ENCODE data around the gene OR51B4.
"Not testable (repeated sequence)": the region's sequence is repeated elsewhere in the genome, so short reads cannot be mapped to it uniquely, and the experiment has no call there.

OR51B4 gene

GRCh38 chr11:5294342-5294995 lies 7.3 kb downstream of the OR51B4 start:
- H3K9me3 ChIP-seq (ENCODE audit: control insufficient read depth, low read length); H3K27ac ChIP-seq (ENCODE audit: low read depth, low read length, severe bottlenecking); H3K36me3 ChIP-seq (ENCODE audit: control insufficient read depth, insufficient read depth, low read length); H3K4me1 ChIP-seq (ENCODE audit: control insufficient read depth, insufficient read depth, low read length, poor library complexity, severe bottlenecking); H3K4me3 ChIP-seq (ENCODE audit: extremely low read depth, insufficient read depth, low read length, poor library complexity, severe bottlenecking): not testable (repeated sequence)
- 95 to 96% methylated on average over 29 to 38 of the region's 41 CpGs for WGBS, 2 experiments (ENCODE audit: insufficient coverage in 2 of 2)

GRCh38 chr11:5293028-5293427 lies 8.7 kb downstream of the OR51B4 start:
- Histone ChIP-seq H3K27ac (ENCODE audit: low read depth, low read length, severe bottlenecking) (no peak overlapping the region), H3K9me3 (ENCODE audit: control insufficient read depth, low read length) (no peaks in the 10 kb centered on the region), H3K4me3 (ENCODE audit: extremely low read depth, insufficient read depth, low read length, poor library complexity, severe bottlenecking) (no peak overlapping the region), H3K36me3 (ENCODE audit: control insufficient read depth, insufficient read depth, low read length) (no peaks in the 10 kb centered on the region), H3K4me1 (ENCODE audit: control insufficient read depth, insufficient read depth, low read length, poor library complexity, severe bottlenecking) (no peaks in the 10 kb centered on the region)
- WGBS, 2 experiments (ENCODE audit: insufficient coverage in 2 of 2): 86 to 99% methylated on average over 8 of the region's 8 CpGs

GRCh38 chr11:5291207-5291838 lies 10.4 kb downstream of the OR51B4 start:
- no CpG with 5 or more reads among the region's 1 CpG for WGBS, 2 experiments (ENCODE audit: insufficient coverage in 2 of 2)
- H3K4me3 ChIP-seq (ENCODE audit: extremely low read depth, insufficient read depth, low read length, poor library complexity, severe bottlenecking): no peak overlapping the region
- no peaks in the 10 kb centered on the region for H3K4me1 ChIP-seq (ENCODE audit: control insufficient read depth, insufficient read depth, low read length, poor library complexity, severe bottlenecking)
- no peaks in the 10 kb centered on the region for H3K36me3 ChIP-seq (ENCODE audit: control insufficient read depth, insufficient read depth, low read length)
- H3K9me3 ChIP-seq (ENCODE audit: control insufficient read depth, low read length): no peaks in the 10 kb centered on the region
- H3K27ac ChIP-seq (ENCODE audit: low read depth, low read length, severe bottlenecking): no peak overlapping the region

GRCh38 chr11:5290106-5290505 lies 11.6 kb downstream of the OR51B4 start:
- H3K27ac ChIP-seq (ENCODE audit: low read depth, low read length, severe bottlenecking): no peak overlapping the region
- H3K4me3 ChIP-seq (ENCODE audit: extremely low read depth, insufficient read depth, low read length, poor library complexity, severe bottlenecking): no peak overlapping the region
- WGBS, 2 experiments (ENCODE audit: insufficient coverage in 2 of 2): no CpG with 5 or more reads among the region's 1 CpG
- no peaks in the 10 kb centered on the region for H3K36me3 ChIP-seq (ENCODE audit: control insufficient read depth, insufficient read depth, low read length)
- no peaks in the 10 kb centered on the region for H3K4me1 ChIP-seq (ENCODE audit: control insufficient read depth, insufficient read depth, low read length, poor library complexity, severe bottlenecking)
- H3K9me3 ChIP-seq (ENCODE audit: control insufficient read depth, low read length): no peaks in the 10 kb centered on the region

- H3K27ac ChIP-seq (ENCODE audit: low read depth, low read length, severe bottlenecking): no peak overlapping the region
- no peak overlapping the region for H3K4me3 ChIP-seq (ENCODE audit: extremely low read depth, insufficient read depth, low read length, poor library complexity, severe bottlenecking)
- no peaks in the 10 kb centered on the region for H3K36me3 ChIP-seq (ENCODE audit: control insufficient read depth, insufficient read depth, low read length)
- H3K4me1 ChIP-seq (ENCODE audit: control insufficient read depth, insufficient read depth, low read length, poor library complexity, severe bottlenecking): no peaks in the 10 kb centered on the region
- H3K9me3 ChIP-seq (ENCODE audit: control insufficient read depth, low read length): no peaks in the 10 kb centered on the region
Observed at GRCh38 chr11:5289696-5290095, 12.1 kb downstream of the OR51B4 start.

- Histone ChIP-seq H3K4me3 (ENCODE audit: extremely low read depth, insufficient read depth, low read length, poor library complexity, severe bottlenecking) (no peak overlapping the region), H3K27ac (ENCODE audit: low read depth, low read length, severe bottlenecking) (no peak overlapping the region), H3K36me3 (ENCODE audit: control insufficient read depth, insufficient read depth, low read length) (no peaks in the 10 kb centered on the region), H3K4me1 (ENCODE audit: control insufficient read depth, insufficient read depth, low read length, poor library complexity, severe bottlenecking) (no peaks in the 10 kb centered on the region), H3K9me3 (ENCODE audit: control insufficient read depth, low read length) (no peaks in the 10 kb centered on the region)
- 83 to 100% methylated on average over 3 to 5 of the region's 6 CpGs for WGBS, 2 experiments (ENCODE audit: insufficient coverage in 2 of 2)
Observed at GRCh38 chr11:5288906-5289550, 12.7 kb downstream of the OR51B4 start.

- Histone ChIP-seq H3K36me3 (ENCODE audit: control insufficient read depth, insufficient read depth, low read length) (no peaks in the 10 kb centered on the region), H3K4me3 (ENCODE audit: extremely low read depth, insufficient read depth, low read length, poor library complexity, severe bottlenecking) (no peak overlapping the region), H3K27ac (ENCODE audit: low read depth, low read length, severe bottlenecking) (no peak overlapping the region), H3K4me1 (ENCODE audit: control insufficient read depth, insufficient read depth, low read length, poor library complexity, severe bottlenecking) (no peaks in the 10 kb centered on the region), H3K9me3 (ENCODE audit: control insufficient read depth, low read length) (no peaks in the 10 kb centered on the region)
- WGBS, 2 experiments (ENCODE audit: insufficient coverage in 2 of 2): 84 to 88% methylated on average over 2 to 3 of the region's 7 CpGs
Observed at GRCh38 chr11:5288108-5288905, 13.4 kb downstream of the OR51B4 start.

GRCh38 chr11:5286901-5287300 lies 14.8 kb downstream of the OR51B4 start:
- no peaks in the 10 kb centered on the region for H3K9me3 ChIP-seq (ENCODE audit: control insufficient read depth, low read length)
- no peak overlapping the region for H3K27ac ChIP-seq (ENCODE audit: low read depth, low read length, severe bottlenecking)
- no peak overlapping the region for H3K4me3 ChIP-seq (ENCODE audit: extremely low read depth, insufficient read depth, low read length, poor library complexity, severe bottlenecking)
- WGBS, 2 experiments (ENCODE audit: insufficient coverage in 2 of 2): 83% methylated on average over 1 of the region's 3 CpGs; no CpG with 5 or more reads in 1 of the 2 experiments
- no peaks in the 10 kb centered on the region for H3K36me3 ChIP-seq (ENCODE audit: control insufficient read depth, insufficient read depth, low read length)
- H3K4me1 ChIP-seq (ENCODE audit: control insufficient read depth, insufficient read depth, low read length, poor library complexity, severe bottlenecking): no peaks in the 10 kb centered on the region

GRCh38 chr11:5286351-5286750 lies 15.4 kb downstream of the OR51B4 start:
- Histone ChIP-seq H3K36me3 (ENCODE audit: control insufficient read depth, insufficient read depth, low read length) (no peaks in the 10 kb centered on the region), H3K27ac (ENCODE audit: low read depth, low read length, severe bottlenecking) (no peak overlapping the region), H3K4me1 (ENCODE audit: control insufficient read depth, insufficient read depth, low read length, poor library complexity, severe bottlenecking) (peaks cover under 1% of the 10 kb centered on the region), H3K4me3 (ENCODE audit: extremely low read depth, insufficient read depth, low read length, poor library complexity, severe bottlenecking) (no peak overlapping the region), H3K9me3 (ENCODE audit: control insufficient read depth, low read length) (no peaks in the 10 kb centered on the region)
- 71% methylated on average over 1 of the region's 1 CpG; no CpG with 5 or more reads in 1 of the 2 experiments for whole genome bisulfite sequencing, 2 experiments (ENCODE audit: insufficient coverage in 2 of 2)

GRCh38 chr11:5285703-5286340 lies 15.9 kb downstream of the OR51B4 start:
- Histone ChIP-seq H3K9me3 (ENCODE audit: control insufficient read depth, low read length) (no peaks in the 10 kb centered on the region), H3K4me1 (ENCODE audit: control insufficient read depth, insufficient read depth, low read length, poor library complexity, severe bottlenecking) (peaks cover 5% of the 10 kb centered on the region), H3K36me3 (ENCODE audit: control insufficient read depth, insufficient read depth, low read length) (no peaks in the 10 kb centered on the region), H3K27ac (ENCODE audit: low read depth, low read length, severe bottlenecking) (no peak overlapping the region), H3K4me3 (ENCODE audit: extremely low read depth, insufficient read depth, low read length, poor library complexity, severe bottlenecking) (no peak overlapping the region)
- WGBS, 2 experiments (ENCODE audit: insufficient coverage in 2 of 2): 92 to 94% methylated on average over 3 of the region's 4 CpGs
